CD4-positive, alpha-beta memory T cell (primary cell): Measurements from ENCODE around the gene TUBA3E. TPM values are rescaled to one million over a fixed set of nuclear protein-coding genes. Genes with fewer than 3 reads are reported as not detected.
"Not testable (repeated sequence)": the region's sequence is repeated elsewhere in the genome, so short reads cannot be mapped to it uniquely, and the experiment has no call there.

Experiments
- CTCF ChIA-PET: fragments of 350-600 bp; sonication (Branson Sonifier 250); formaldehyde crosslinking; loops from one replicate; lab custom pipeline; 2021; ENCODE audit warnings: inconsistent platforms; ENCODE audit not compliant: partially characterized antibody; lab: Charles Lee
- POLR2A ChIA-PET: fragments of 350-600 bp; sonication (Branson Sonifier 250); formaldehyde crosslinking; loops from one replicate; lab custom pipeline; 2021; ENCODE audit not compliant: partially characterized antibody; lab: Charles Lee
- DNase-seq, 5 donors: peaks; one replicate each; pipeline versions ENCODE4 v3.0.0 to v3.0.0-alpha.2; 2020 to 2022; ENCODE audit warnings: mixed read lengths in 1 of 5
- H3K27ac ChIP-seq: one replicate; pipeline ENCODE4 v1.7.0; 2013; ENCODE audit warnings: low read depth, low read length
- H3K27me3 ChIP-seq: 2 replicates; pipeline ENCODE4 v1.7.0; 2013; ENCODE audit warnings: mild to moderate bottlenecking, low read length, moderate library complexity; ENCODE audit not compliant: insufficient read depth
- H3K36me3 ChIP-seq: 2 replicates; pipeline ENCODE4 v1.7.0; 2013; ENCODE audit warnings: mild to moderate bottlenecking, low read length, moderate library complexity; ENCODE audit not compliant: insufficient read depth
- H3K4me1 ChIP-seq: 2 replicates; pipeline ENCODE4 v1.7.0; 2013; ENCODE audit warnings: mild to moderate bottlenecking, low read length, moderate library complexity; ENCODE audit not compliant: insufficient read depth
- H3K4me3 ChIP-seq, 2 donors: one replicate each; pipeline ENCODE4 v1.7.0; 2013; ENCODE audit warnings: low read length in 2 of 2, mild to moderate bottlenecking in 1 of 2
- H3K9me3 ChIP-seq, 2 donors: one replicate each; pipeline ENCODE4 v1.7.0; 2013; ENCODE audit warnings: low read length in 2 of 2, control low read depth in 1 of 2; ENCODE audit not compliant: control insufficient read depth in 1 of 2
- H3K27ac Mint-ChIP-seq, 7 donors: one replicate each; pipeline ENCODE4 v1.8.0; 2020 to 2021; ENCODE audit warnings: mixed read lengths in 7 of 7, mild to moderate bottlenecking in 6 of 7, inconsistent platforms in 3 of 7, moderate library complexity in 3 of 7
- H3K27me3 Mint-ChIP-seq, 2 donors: one replicate each; pipeline ENCODE4 v1.8.0; 2020 to 2021; ENCODE audit warnings: mixed read lengths in 2 of 2
- H3K36me3 Mint-ChIP-seq, 2 donors: one replicate each; pipeline ENCODE4 v1.8.0; 2020 to 2021; ENCODE audit warnings: mixed read lengths in 2 of 2, inconsistent platforms in 1 of 2, mild to moderate bottlenecking in 1 of 2
- H3K4me1 Mint-ChIP-seq, 4 donors: one replicate each; pipeline ENCODE4 v1.8.0; 2020 to 2021; ENCODE audit warnings: mixed read lengths in 4 of 4, mild to moderate bottlenecking in 1 of 4
- H3K4me3 Mint-ChIP-seq, 8 donors: one replicate each; pipeline ENCODE4 v1.8.0; 2020 to 2021; ENCODE audit warnings: mixed read lengths in 8 of 8, mild to moderate bottlenecking in 7 of 8, moderate library complexity in 6 of 8, inconsistent platforms in 3 of 8
- H3K9me3 Mint-ChIP-seq, 8 donors: one replicate each; pipeline ENCODE4 v1.8.0; 2020 to 2021; ENCODE audit warnings: mixed read lengths in 8 of 8, mild to moderate bottlenecking in 5 of 8, inconsistent platforms in 3 of 8, moderate library complexity in 1 of 8
- intact Hi-C: fragments of 100-400 bp; cut with micrococcal nuclease; formaldehyde crosslinking; loops from one replicate; pipeline ENCODE4 v1.15.1; 2023
- polyA plus RNA-seq, 2 donors: library from polyadenylated mRNA; unstranded; fragments of 300-500 nt; fragmentation: Illumina TruSeq; gene quantifications; one replicate each; pipeline ENCODE4 v1.2.3, GENCODE V29; 2021
- total RNA-seq, 2 experiments: library from RNA; stranded (reverse); gene quantifications; one replicate each; pipeline ENCODE4 v1.2.3, GENCODE V29; 2021

TUBA3E gene
- total RNA-seq = not detected
- not detected for polyA plus RNA-seq

GRCh38 chr2:130198343-130198742 lies at the start of gene TUBA3E:
TSS of gene TUBA3E (minus strand) at chr2:130198439. CDS start at chr2:130198360, 79 bp downstream.
- no peaks in the 10 kb centered on the region for H3K9me3 ChIP-seq
- H3K9me3 Mint-ChIP-seq = no peaks in the 10 kb centered on the region
- H3K4me1 ChIP-seq = no peaks in the 10 kb centered on the region
- no peak within 1 kb of the TSS for H3K27ac ChIP-seq
- no peak within 1 kb of the TSS for H3K4me3 Mint-ChIP-seq
- no peaks in the 10 kb centered on the region for H3K36me3 ChIP-seq
- H3K36me3 Mint-ChIP-seq = no peaks in the 10 kb centered on the region
- no peaks in the 10 kb centered on the region for H3K27me3 ChIP-seq
- POLR2A ChIA-PET = no interaction called here
- no peak for DNase-seq
- H3K27me3 Mint-ChIP-seq = no peaks in the 10 kb centered on the region
- CTCF ChIA-PET = no interaction called here
- H3K27ac Mint-ChIP-seq = no peak within 1 kb of the TSS
- intact Hi-C loops = no loop called here
- no peaks in the 10 kb centered on the region for H3K4me1 Mint-ChIP-seq
- no peak within 1 kb of the TSS for H3K4me3 ChIP-seq

- no peak overlapping the region for H3K4me3 Mint-ChIP-seq
- H3K27ac Mint-ChIP-seq = no peak overlapping the region
- Histone ChIP-seq H3K4me1 (no peaks in the 10 kb centered on the region), H3K27ac (no peak overlapping the region), H3K9me3 (no peaks in the 10 kb centered on the region), H3K36me3 (no peaks in the 10 kb centered on the region), H3K4me3 (no peak overlapping the region), H3K27me3 (no peaks in the 10 kb centered on the region)
- peaks cover 0 to 3% (median 0%) of the 10 kb centered on the region in 8 donors for H3K9me3 Mint-ChIP-seq
- H3K4me1 Mint-ChIP-seq = peaks cover 0 to 1% (median 0%) of the 10 kb centered on the region in 4 donors
- DNase-seq = no peak
- intact Hi-C loops = no loop called here
- ChIA-PET CTCF (no interaction called here), POLR2A (no interaction called here)
- H3K27me3 Mint-ChIP-seq = peaks cover 20 to 22% of the 10 kb centered on the region in 2 donors
- H3K36me3 Mint-ChIP-seq = no peaks in the 10 kb centered on the region
Observed at GRCh38 chr2:130246430-130246829, 48.2 kb upstream of the TUBA3E start.

- peaks cover 0 to 1% (median 0%) of the 10 kb centered on the region in 4 donors for H3K4me1 Mint-ChIP-seq
- intact Hi-C loops = no loop called here
Observed at GRCh38 chr2:130245976-130246375, 47.7 kb upstream of the TUBA3E start.

GRCh38 chr2:130243359-130243758 lies 45.1 kb upstream of the TUBA3E start:
- Histone ChIP-seq H3K36me3 (no peaks in the 10 kb centered on the region), H3K4me1 (no peaks in the 10 kb centered on the region), H3K9me3 (no peaks in the 10 kb centered on the region), H3K27ac (no peak overlapping the region), H3K27me3 (no peaks in the 10 kb centered on the region), H3K4me3 (no peak overlapping the region)
- Mint-ChIP-seq H3K4me3 (no peak overlapping the region), H3K36me3 (no peaks in the 10 kb centered on the region), H3K27me3 (peaks cover 10 to 11% of the 10 kb centered on the region in 2 donors), H3K4me1 (no peaks in the 10 kb centered on the region), H3K27ac (no peak overlapping the region), H3K9me3 (peaks cover 0 to 3% (median 0%) of the 10 kb centered on the region in 8 donors)
- no peak for DNase-seq
- POLR2A ChIA-PET = no interaction called here
- intact Hi-C loops = no loop called here
- CTCF ChIA-PET = no interaction called here

More at GRCh38 chr2:130245976-130246375, 47.7 kb upstream of the TUBA3E start:
- peaks cover 16 to 22% of the 10 kb centered on the region in 2 donors for H3K27me3 Mint-ChIP-seq
- no peak for DNase-seq
- ChIA-PET CTCF (no interaction called here), POLR2A (no interaction called here)
- Histone ChIP-seq H3K9me3 (no peaks in the 10 kb centered on the region), H3K27ac (no peak overlapping the region), H3K36me3 (no peaks in the 10 kb centered on the region), H3K4me1 (no peaks in the 10 kb centered on the region), H3K4me3 (no peak overlapping the region), H3K27me3 (no peaks in the 10 kb centered on the region)
- H3K9me3 Mint-ChIP-seq = peaks cover 0 to 3% (median 0%) of the 10 kb centered on the region in 8 donors
- no peak overlapping the region for H3K4me3 Mint-ChIP-seq
- H3K27ac Mint-ChIP-seq = no peak overlapping the region
- no peaks in the 10 kb centered on the region for H3K36me3 Mint-ChIP-seq

GRCh38 chr2:130241041-130241707 lies 42.9 kb upstream of the TUBA3E start:
- CTCF ChIA-PET = no interaction called here
- no peaks in the 10 kb centered on the region for H3K4me1 Mint-ChIP-seq
- no peaks in the 10 kb centered on the region for H3K27me3 ChIP-seq
- peaks cover 0 to 3% (median 0%) of the 10 kb centered on the region in 8 donors for H3K9me3 Mint-ChIP-seq
- H3K9me3 ChIP-seq = no peaks in the 10 kb centered on the region
- peaks cover 5 to 13% of the 10 kb centered on the region in 2 donors for H3K27me3 Mint-ChIP-seq
- H3K36me3 ChIP-seq = no peaks in the 10 kb centered on the region
- no peak overlapping the region for H3K4me3 Mint-ChIP-seq
- H3K27ac Mint-ChIP-seq = no peak overlapping the region
- POLR2A ChIA-PET = no interaction called here
- H3K4me1 ChIP-seq = no peaks in the 10 kb centered on the region
- no peak for DNase-seq
- intact Hi-C loops = no loop called here
- H3K27ac ChIP-seq = no peak overlapping the region
- H3K36me3 Mint-ChIP-seq = no peaks in the 10 kb centered on the region
- no peak overlapping the region for H3K4me3 ChIP-seq

GRCh38 chr2:130239581-130239980 lies 41.3 kb upstream of the TUBA3E start:
- H3K9me3 ChIP-seq, H3K27ac ChIP-seq, H3K27me3 ChIP-seq, H3K4me3 Mint-ChIP-seq, H3K4me3 ChIP-seq, H3K36me3 ChIP-seq, H3K4me1 ChIP-seq, DNase-seq, H3K4me1 Mint-ChIP-seq, H3K36me3 Mint-ChIP-seq, H3K27ac Mint-ChIP-seq, H3K9me3 Mint-ChIP-seq, POLR2A ChIA-PET, intact Hi-C loops: not testable (repeated sequence)
- peaks cover 6 to 13% of the 10 kb centered on the region in 2 donors for H3K27me3 Mint-ChIP-seq
- CTCF ChIA-PET = interaction anchor here (0.6 kb wide), 1 partner anchor 18 kb away, joined by 3 read pairs; no protein-coding TSS in a partner anchor

GRCh38 chr2:130233066-130233465 lies 34.8 kb upstream of the TUBA3E start:
- H3K27ac ChIP-seq, H3K9me3 Mint-ChIP-seq, H3K4me3 ChIP-seq, H3K4me1 Mint-ChIP-seq, H3K27me3 ChIP-seq, intact Hi-C loops, H3K4me3 Mint-ChIP-seq, CTCF ChIA-PET, H3K4me1 ChIP-seq, H3K27ac Mint-ChIP-seq, POLR2A ChIA-PET, H3K36me3 Mint-ChIP-seq, H3K27me3 Mint-ChIP-seq, H3K9me3 ChIP-seq, DNase-seq, H3K36me3 ChIP-seq: not testable (repeated sequence)
